ENCODE measurements around the gene NLRP13. TPM values are rescaled to one million over a fixed set of nuclear protein-coding genes. Genes with fewer than 3 reads are reported as not detected.

Gene NLRP13
- total RNA-seq, 4 donors from 2014 or later = not detected

DNA sequence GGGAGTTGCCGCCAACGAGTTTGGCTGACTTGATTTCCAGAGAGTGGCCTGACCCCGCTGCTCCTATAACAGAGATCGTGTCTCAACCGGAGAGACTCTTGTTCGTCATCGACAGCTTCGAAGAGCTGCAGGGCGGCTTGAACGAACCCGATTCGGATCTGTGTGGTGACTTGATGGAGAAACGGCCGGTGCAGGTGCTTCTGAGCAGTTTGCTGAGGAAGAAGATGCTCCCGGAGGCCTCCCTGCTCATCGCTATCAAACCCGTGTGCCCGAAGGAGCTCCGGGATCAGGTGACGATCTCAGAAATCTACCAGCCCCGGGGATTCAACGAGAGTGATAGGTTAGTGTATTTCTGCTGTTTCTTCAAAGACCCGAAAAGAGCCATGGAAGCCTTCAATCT, 74.2 kb downstream of the NLRP13 start:
- 85% methylated on average over 15 of the region's 23 CpGs; no CpG with 5 or more reads in 1 of the 2 donors for WGBS, 2 donors (ENCODE audit: low coverage in 1 of 2)
- no peak overlapping the region for H3K4me3 ChIP-seq
- H3K36me3 ChIP-seq = no peaks in the 10 kb centered on the region
- no peaks in the 10 kb centered on the region for H3K9me3 ChIP-seq
- TF ChIP-seq, protein P1, sequence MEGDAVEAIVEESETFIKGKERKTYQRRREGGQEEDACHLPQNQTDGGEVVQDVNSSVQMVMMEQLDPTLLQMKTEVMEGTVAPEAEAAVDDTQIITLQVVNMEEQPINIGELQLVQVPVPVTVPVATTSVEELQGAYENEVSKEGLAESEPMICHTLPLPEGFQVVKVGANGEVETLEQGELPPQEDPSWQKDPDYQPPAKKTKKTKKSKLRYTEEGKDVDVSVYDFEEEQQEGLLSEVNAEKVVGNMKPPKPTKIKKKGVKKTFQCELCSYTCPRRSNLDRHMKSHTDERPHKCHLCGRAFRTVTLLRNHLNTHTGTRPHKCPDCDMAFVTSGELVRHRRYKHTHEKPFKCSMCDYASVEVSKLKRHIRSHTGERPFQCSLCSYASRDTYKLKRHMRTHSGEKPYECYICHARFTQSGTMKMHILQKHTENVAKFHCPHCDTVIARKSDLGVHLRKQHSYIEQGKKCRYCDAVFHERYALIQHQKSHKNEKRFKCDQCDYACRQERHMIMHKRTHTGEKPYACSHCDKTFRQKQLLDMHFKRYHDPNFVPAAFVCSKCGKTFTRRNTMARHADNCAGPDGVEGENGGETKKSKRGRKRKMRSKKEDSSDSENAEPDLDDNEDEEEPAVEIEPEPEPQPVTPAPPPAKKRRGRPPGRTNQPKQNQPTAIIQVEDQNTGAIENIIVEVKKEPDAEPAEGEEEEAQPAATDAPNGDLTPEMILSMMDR (IDR thresholded peaks at IDR 0.05) = no peak
- ATAC-seq = no peak
- no peaks in the 10 kb centered on the region for H3K4me1 ChIP-seq
- H3K27ac ChIP-seq = no peak overlapping the region
- H3K27me3 ChIP-seq = no peaks in the 10 kb centered on the region

DNA sequence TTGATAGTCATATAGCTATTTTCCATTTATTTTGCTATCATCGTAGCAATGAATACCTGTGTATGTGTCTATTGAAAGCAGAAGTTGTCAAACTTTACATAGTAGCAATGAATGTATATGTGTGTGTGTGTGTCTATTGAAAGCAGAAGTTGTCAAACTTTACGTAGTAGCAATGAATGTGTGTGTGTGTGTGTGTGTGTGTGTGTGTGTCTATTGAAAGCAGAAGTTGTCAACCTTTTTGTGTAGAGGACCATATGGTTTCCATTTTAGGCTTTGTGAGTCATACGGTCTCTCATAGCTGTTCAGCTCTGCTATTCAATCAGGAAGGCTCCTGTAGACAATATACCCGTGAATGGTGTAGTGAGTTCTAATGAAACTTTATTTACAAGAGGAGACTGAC, 75.0 kb downstream of the NLRP13 start:
- WGBS, 2 donors (ENCODE audit: low coverage in 1 of 2) = 72 to 77% methylated on average over 2 to 4 of the region's 4 CpGs

DNA sequence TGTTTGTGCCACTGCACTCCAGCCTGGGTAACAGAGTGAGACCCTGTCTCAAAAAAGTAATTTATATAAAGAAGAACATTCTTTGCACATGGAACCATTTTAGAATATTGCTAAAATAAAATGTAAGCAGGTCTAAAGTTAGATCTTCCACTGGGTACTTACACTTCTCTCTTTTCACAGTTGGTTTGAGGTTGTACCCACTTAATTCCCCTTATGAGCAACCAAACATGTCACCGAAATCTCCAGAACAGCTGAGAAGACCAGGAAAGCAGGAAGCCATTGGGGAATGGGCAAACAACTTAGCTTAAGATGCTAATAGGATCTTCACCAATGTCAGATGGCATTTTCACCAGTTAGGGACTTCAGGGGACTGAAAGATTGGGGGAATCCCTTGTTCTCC, 77.0 kb downstream of the NLRP13 start:
- no peaks in the 10 kb centered on the region for H3K4me1 ChIP-seq
- no peak for ATAC-seq
- H3K4me3 ChIP-seq = no peak overlapping the region
- H3K27me3 ChIP-seq = no peaks in the 10 kb centered on the region
- H3K36me3 ChIP-seq = no peaks in the 10 kb centered on the region
- H3K9me3 ChIP-seq = no peaks in the 10 kb centered on the region
- no peak for TF ChIP-seq EP300 (IDR thresholded peaks at IDR 0.05)
- TF ChIP-seq, protein P1 (IDR thresholded peaks at IDR 0.05) = no peak
- no peak for TF ChIP-seq POLR2A (IDR thresholded peaks at IDR 0.05)
- no peak for TF ChIP-seq POLR2AphosphoS5 (IDR thresholded peaks at IDR 0.05)
- WGBS, 2 donors (ENCODE audit: low coverage in 1 of 2) = 62 to 75% methylated on average over 1 of the region's 1 CpG
- H3K27ac ChIP-seq = no peak overlapping the region

More for the DNA sequence above, 75.0 kb downstream of the NLRP13 start:
- Histone ChIP-seq H3K4me3 (no peak overlapping the region), H3K36me3 (no peaks in the 10 kb centered on the region), H3K9me3 (no peaks in the 10 kb centered on the region), H3K4me1 (no peaks in the 10 kb centered on the region), H3K27ac (no peak overlapping the region), H3K27me3 (no peaks in the 10 kb centered on the region)
- TF ChIP-seq, protein P1 (IDR thresholded peaks at IDR 0.05) = no peak
- TF ChIP-seq POLR2A (IDR thresholded peaks at IDR 0.05) = no peak
- no peak for TF ChIP-seq POLR2AphosphoS5 (IDR thresholded peaks at IDR 0.05)
- TF ChIP-seq EP300 (IDR thresholded peaks at IDR 0.05) = no peak
- ATAC-seq = no peak

Other genes with a start within 250 kb of the NLRP13 start
- gene NLRP9, start 193.9 kb downstream of the NLRP13 start, total RNA-seq = not detected
- not detected for gene RFPL4A, start 173.2 kb downstream of the NLRP13 start, total RNA-seq
- not detected for gene RFPL4AL1, start 163.2 kb downstream of the NLRP13 start, total RNA-seq
- gene NLRP11, start 100.3 kb downstream of the NLRP13 start, total RNA-seq = not detected
- not detected for gene NLRP4, start 95.8 kb downstream of the NLRP13 start, total RNA-seq
- not detected for gene NLRP8, start 15.5 kb upstream of the NLRP13 start, total RNA-seq
- gene NLRP5, start 54.4 kb upstream of the NLRP13 start, total RNA-seq = not detected
- gene ZNF787, start 189.0 kb upstream of the NLRP13 start, total RNA-seq = 10 to 100 TPM; 18.6 to 31.8 (median 19.7) TPM
- gene ZNF444, start 209.0 kb upstream of the NLRP13 start, total RNA-seq = 10 to 100 TPM; 36.2 to 57.9 (median 41.3) TPM
- gene GALP, start 243.7 kb upstream of the NLRP13 start, total RNA-seq = not detected

Measured in gastroesophageal sphincter (tissue), 4 donors.